PC-9 (cell line): ENCODE results near the gene CMTM4. TPM values are rescaled to one million over a fixed set of nuclear protein-coding genes. Genes with fewer than 3 reads are reported as not detected.

Experiments used
- BruUV-seq: library from RNA; stranded (reverse); fragments of 400-500 nt; replicated peaks from 2 replicates; lab custom pipeline; 2021; lab: Mats Ljungman, UMichigan
- CTCF ChIA-PET: fragments of 300-600 bp; sonication (Branson Sonifier 250); formaldehyde crosslinking; loops from one replicate; lab custom pipeline; 2022; ENCODE audit warnings: antibody characterized with exemption; lab: Charles Lee
- POLR2A ChIA-PET: fragments of 300-600 bp; sonication (Branson Sonifier 250); formaldehyde crosslinking; loops from one replicate; lab custom pipeline; 2022; ENCODE audit warnings: antibody characterized with exemption; ENCODE audit not compliant: unreplicated experiment; lab: Charles Lee
- DNase-seq, 2 experiments: peaks; one replicate each; pipeline versions ENCODE4 v3.0.0 to v3.0.0-alpha.2; 2015 to 2022; ENCODE audit warnings: mixed read lengths in 1 of 2
- H2AFZ ChIP-seq: fragments of 200-600 bp; sonication (generic); 2 replicates; pipeline ENCODE4 v1.8.1; 2017; ENCODE audit warnings: antibody characterized with exemption
- H3F3A ChIP-seq: fragments of 200-600 bp; sonication (generic); 2 replicates; pipeline ENCODE4 v1.8.1; 2017; ENCODE audit warnings: antibody characterized with exemption, mild to moderate bottlenecking, low read depth; ENCODE audit not compliant: insufficient read depth
- H3K27ac ChIP-seq: fragments of 200-600 bp; sonication (generic); 2 replicates; pipeline ENCODE4 v1.6.1; 2016; ENCODE audit warnings: mixed run types
- H3K27me3 ChIP-seq: fragments of 200-600 bp; sonication (generic); 2 replicates; pipeline ENCODE4 v1.6.1; 2016; ENCODE audit warnings: low read depth, mixed run types; ENCODE audit not compliant: insufficient read depth
- H3K36me3 ChIP-seq: fragments of 200-600 bp; sonication (generic); 2 replicates; pipeline ENCODE4 v1.6.1; 2016; ENCODE audit warnings: low read depth, mixed run types
- H3K4me1 ChIP-seq: fragments of 200-600 bp; sonication (generic); replicated peaks from 2 replicates; pipeline ENCODE4 v1.6.1; 2016; ENCODE audit warnings: mixed run types; ENCODE audit not compliant: insufficient read depth
- H3K4me2 ChIP-seq: fragments of 200-600 bp; sonication (generic); 2 replicates; pipeline ENCODE4 v1.6.1; 2017; ENCODE audit warnings: mixed run types
- H3K4me3 ChIP-seq: fragments of 200-600 bp; sonication (generic); 2 replicates; pipeline ENCODE4 v1.6.1; 2016; ENCODE audit warnings: mixed run types
- H3K79me2 ChIP-seq: fragments of 200-600 bp; sonication (generic); 2 replicates; pipeline ENCODE4 v1.6.1; 2017; ENCODE audit warnings: low read depth, mixed run types
- H3K9me2 ChIP-seq: fragments of 200-600 bp; sonication (generic); 2 replicates; pipeline ENCODE4 v1.8.1; 2017; ENCODE audit warnings: mild to moderate bottlenecking; ENCODE audit not compliant: insufficient read depth
- H3K9me3 ChIP-seq: fragments of 200-600 bp; sonication (generic); 2 replicates; pipeline ENCODE4 v1.8.1; 2016; ENCODE audit warnings: low read depth; ENCODE audit not compliant: insufficient read depth
- H4K20me1 ChIP-seq: fragments of 200-600 bp; sonication (generic); 2 replicates; pipeline ENCODE4 v1.8.1; 2017; ENCODE audit not compliant: insufficient read depth
- CTCF ChIP-seq: fragments of 200-600 bp; sonication (generic); conservative IDR thresholded peaks from 2 replicates; pipeline ENCODE4 v1.6.1; 2017; ENCODE audit warnings: mixed run types, antibody characterized with exemption, mild to moderate bottlenecking, moderate library complexity
- EZH2 ChIP-seq: fragments of 200-600 bp; sonication (generic); IDR thresholded peaks from 2 replicates; pipeline ENCODE4 v1.8.0; 2017; ENCODE audit warnings: antibody characterized with exemption, low read depth
- intact Hi-C: fragments of 100-400 bp; cut with micrococcal nuclease; formaldehyde crosslinking; loops from one replicate; pipeline ENCODE4 v1.10.0; 2022; ENCODE audit not compliant: unreplicated experiment
- total RNA-seq: library from RNA; stranded (reverse); gene quantifications from 2 replicates; pipeline ENCODE4 v1.2.3, GENCODE V29; 2021

CMTM4 gene
- total RNA-seq, 1 experiment from 2014 or later = 81.3 TPM

DNA sequence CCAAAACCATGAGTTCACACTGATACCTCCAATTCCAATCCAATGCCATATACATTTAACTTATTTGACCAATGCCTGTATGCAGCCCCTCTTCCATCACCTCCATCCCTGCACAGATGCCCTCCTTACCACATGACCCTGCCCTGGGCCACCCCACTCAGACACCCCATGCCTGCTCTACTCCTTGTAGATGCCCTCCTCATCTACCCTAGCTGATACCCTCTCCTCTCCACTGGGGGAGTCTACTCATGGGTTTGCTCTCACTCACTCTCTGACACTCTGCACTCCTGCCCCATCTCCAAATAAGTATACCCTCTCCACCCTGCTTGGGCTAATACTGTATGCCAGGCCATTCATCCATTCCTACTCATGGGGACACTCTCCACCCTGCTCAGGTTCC, 16.0 kb upstream of the CMTM4 start:
- ChIA-PET CTCF (no interaction called here), POLR2A (no interaction called here)
- Histone ChIP-seq H3K9me2 (no peaks in the 10 kb centered on the region), H3K4me3 (no peak overlapping the region), H3K27ac (no peak overlapping the region), H4K20me1 (no peaks in the 10 kb centered on the region), H3K79me2 (no peaks in the 10 kb centered on the region), H3K4me1 (no peaks in the 10 kb centered on the region), H3K9me3 (no peaks in the 10 kb centered on the region), H3K36me3 (no peaks in the 10 kb centered on the region), H3K27me3 (no peaks in the 10 kb centered on the region), H2AFZ (no peak overlapping the region), H3K4me2 (no peak overlapping the region), H3F3A (peaks cover 5% of the 10 kb centered on the region; the same call in 1 of the 2 replicates)
- DNase-seq = no peak
- no TSS peak for BruUV-seq
- intact Hi-C loops = no loop called here
- TF ChIP-seq CTCF = no peak
- no peak for TF ChIP-seq EZH2

DNA sequence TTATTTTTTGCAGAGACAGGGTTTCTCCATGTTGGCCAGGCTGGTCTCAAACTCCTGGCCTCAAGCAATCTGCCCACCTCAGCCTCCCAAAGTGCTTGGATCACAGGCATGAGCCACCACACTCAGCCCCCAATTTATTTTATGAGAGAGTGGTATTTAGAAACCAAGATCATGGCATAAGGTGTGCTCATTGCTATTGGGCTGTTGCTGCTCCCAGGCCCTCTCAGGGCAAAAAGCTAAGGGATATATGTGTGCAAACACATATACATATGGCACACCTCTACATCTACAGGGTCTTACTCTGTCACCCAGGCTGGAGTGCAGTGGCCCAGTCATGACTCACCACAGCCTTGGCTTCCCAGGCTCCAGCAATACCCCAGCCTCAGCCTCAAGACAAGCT, 15.0 kb upstream of the CMTM4 start:
- intact Hi-C loops = no loop called here

GRCh38 chr16:66706506-66706880, 9.9 kb upstream of the CMTM4 start:
- ChIA-PET POLR2A (interaction anchor here (0.6 kb wide), 1 partner anchor 83 kb away, joined by 14 read pairs; no protein-coding TSS in a partner anchor), CTCF (no interaction called here)
- TF ChIP-seq EZH2 = no peak
- TF ChIP-seq CTCF = no peak
- Histone ChIP-seq H3K36me3 (no peaks in the 10 kb centered on the region), H3K4me1 (no peaks in the 10 kb centered on the region), H3K4me2 (no peak overlapping the region), H3K4me3 (no peak overlapping the region), H3K79me2 (no peaks in the 10 kb centered on the region), H3K27me3 (no peaks in the 10 kb centered on the region), H3F3A (0 out of 2 replicates have a peak, but pooled peaks cover 5% of the 10 kb centered on the region), H2AFZ (no peak overlapping the region), H3K9me2 (no peaks in the 10 kb centered on the region), H4K20me1 (no peaks in the 10 kb centered on the region), H3K9me3 (no peaks in the 10 kb centered on the region), H3K27ac (no peak overlapping the region)
- DNase-seq = peak in 1 of 2 experiments; percentile 37
- no TSS peak for BruUV-seq
- intact Hi-C loops = no loop called here

More for the DNA sequence above, 15.0 kb upstream of the CMTM4 start:
- Histone ChIP-seq H4K20me1 (no peaks in the 10 kb centered on the region), H3K36me3 (no peaks in the 10 kb centered on the region), H3K27ac (no peak overlapping the region), H3K9me3 (no peaks in the 10 kb centered on the region), H2AFZ (no peak overlapping the region), H3K27me3 (no peaks in the 10 kb centered on the region), H3K9me2 (no peaks in the 10 kb centered on the region), H3K79me2 (no peaks in the 10 kb centered on the region), H3K4me3 (no peak overlapping the region), H3F3A (peaks cover 5% of the 10 kb centered on the region; the same call in 1 of the 2 replicates), H3K4me2 (no peak overlapping the region), H3K4me1 (no peaks in the 10 kb centered on the region)
- ChIA-PET POLR2A (no interaction called here), CTCF (no interaction called here)
- no TSS peak for BruUV-seq
- no peak for DNase-seq
- TF ChIP-seq CTCF (no peak), EZH2 (no peak)
